NT2/D1 (cell line): ENCODE results near the gene DDC.

Experiments used
- DNase-seq: peaks from one replicate; pipeline ENCODE4 v3.0.0-alpha.2; 2011; ENCODE audit warnings: low read depth, low spot score
- H3K27me3 ChIP-seq: 2 replicates; pipeline ENCODE4 v1.6.0; 2011; ENCODE audit warnings: mild to moderate bottlenecking; ENCODE audit not compliant: insufficient read length, insufficient read depth
- H3K36me3 ChIP-seq: 2 replicates; pipeline ENCODE4 v1.6.1; 2011; ENCODE audit warnings: mild to moderate bottlenecking, low read length, mixed read lengths; ENCODE audit not compliant: insufficient read depth, insufficient read length
- H3K4me1 ChIP-seq: 2 replicates; pipeline ENCODE4 v1.5.1; 2011; ENCODE audit not compliant: insufficient read depth, insufficient read length
- H3K4me3 ChIP-seq: 2 replicates; pipeline ENCODE4 v1.5.1; 2011; ENCODE audit warnings: low read depth; ENCODE audit not compliant: insufficient read length
- H3K9ac ChIP-seq: 2 replicates; pipeline ENCODE4 v1.6.0; 2011; ENCODE audit warnings: low read depth; ENCODE audit not compliant: insufficient read length
- H3K9me3 ChIP-seq: 2 replicates; pipeline ENCODE4 v1.5.1; 2011; ENCODE audit warnings: mild to moderate bottlenecking, low read length; ENCODE audit not compliant: insufficient read depth
- SUZ12 ChIP-seq: IDR thresholded peaks from 2 replicates; pipeline ENCODE4 v1.6.1; 2011; ENCODE audit not compliant: insufficient read length, insufficient read depth; ENCODE audit errors: extremely low read depth
- YY1 ChIP-seq: IDR thresholded peaks from 2 replicates; pipeline ENCODE4 v1.6.1; 2011; ENCODE audit not compliant: insufficient read length, insufficient read depth
- ZNF274 ChIP-seq: IDR thresholded peaks from 2 replicates; pipeline ENCODE4 v1.6.1; 2011; ENCODE audit warnings: mild to moderate bottlenecking, low read depth, low read length

The DDC gene

GRCh38 chr7:50456371-50457123, 108.7 kb downstream of the DDC start:
- TF ChIP-seq SUZ12: no peak
- no peak for TF ChIP-seq ZNF274
- TF ChIP-seq YY1: no peak
- no peaks in the 10 kb centered on the region for H3K27me3 ChIP-seq
- no peaks in the 10 kb centered on the region for H3K4me1 ChIP-seq
- no peak overlapping the region for H3K9ac ChIP-seq
- H3K9me3 ChIP-seq: peaks cover 4% of the 10 kb centered on the region; the same call in 1 of the 2 replicates
- no peak for DNase-seq
- H3K4me3 ChIP-seq: no peak overlapping the region
- no peaks in the 10 kb centered on the region for H3K36me3 ChIP-seq

- Histone ChIP-seq H3K27me3 (no peaks in the 10 kb centered on the region), H3K4me1 (no peaks in the 10 kb centered on the region), H3K9ac (no peak overlapping the region), H3K9me3 (no peaks in the 10 kb centered on the region), H3K36me3 (no peaks in the 10 kb centered on the region), H3K4me3 (no peak overlapping the region)
- DNase-seq: no peak
- TF ChIP-seq SUZ12 (no peak), YY1 (no peak), ZNF274 (no peak)
Measured at GRCh38 chr7:50455658-50456057, 109.5 kb downstream of the DDC start.

- H3K36me3 ChIP-seq: no peaks in the 10 kb centered on the region
- no peaks in the 10 kb centered on the region for H3K27me3 ChIP-seq
- no peak for DNase-seq
- TF ChIP-seq ZNF274: no peak
- no peak for TF ChIP-seq SUZ12
- no peak for TF ChIP-seq YY1
- H3K9me3 ChIP-seq: no peaks in the 10 kb centered on the region
- no peak overlapping the region for H3K4me3 ChIP-seq
- no peaks in the 10 kb centered on the region for H3K4me1 ChIP-seq
- H3K9ac ChIP-seq: no peak overlapping the region
Measured at GRCh38 chr7:50454968-50455367, 110.2 kb downstream of the DDC start.

GRCh38 chr7:50450590-50451032, 114.6 kb downstream of the DDC start:
- H3K9ac ChIP-seq: peak overlapping the region; percentile 81
- no peaks in the 10 kb centered on the region for H3K27me3 ChIP-seq
- H3K4me3 ChIP-seq: peak overlapping the region; percentile 64
- no peaks in the 10 kb centered on the region for H3K4me1 ChIP-seq
- DNase-seq: no peak
- H3K9me3 ChIP-seq: no peaks in the 10 kb centered on the region
- H3K36me3 ChIP-seq: peaks cover 14% of the 10 kb centered on the region
- TF ChIP-seq YY1 (no peak), SUZ12 (no peak), ZNF274 (no peak)

GRCh38 chr7:50449881-50450589, 115.2 kb downstream of the DDC start, which contains the start of gene FIGNL1:
Gene FIGNL1, minus strand, starts transcription at chr7:50450350. Its CDS starts 3,063 bp downstream, at chr7:50447287.
- peak within 1 kb of the TSS; percentile 81 for H3K9ac ChIP-seq
- DNase-seq: peak; percentile 60
- H3K4me3 ChIP-seq: peak within 1 kb of the TSS; percentile 64

GRCh38 chr7:50449501-50449880, 115.7 kb downstream of the DDC start:
- Histone ChIP-seq H3K4me1 (no peaks in the 10 kb centered on the region), H3K27me3 (no peaks in the 10 kb centered on the region), H3K9me3 (no peaks in the 10 kb centered on the region), H3K4me3 (peak overlapping the region; percentile 64), H3K9ac (peak overlapping the region; percentile 81), H3K36me3 (peaks cover 25% of the 10 kb centered on the region)
- DNase-seq: no peak
- no peak for TF ChIP-seq SUZ12
- no peak for TF ChIP-seq ZNF274
- TF ChIP-seq YY1: no peak

More at GRCh38 chr7:50449881-50450589, 115.2 kb downstream of the DDC start, which contains the start of gene FIGNL1:
- TF ChIP-seq ZNF274: no peak
- TF ChIP-seq SUZ12: no peak
- no peak for TF ChIP-seq YY1
- Histone ChIP-seq H3K36me3 (peaks cover 20% of the 10 kb centered on the region), H3K9me3 (no peaks in the 10 kb centered on the region), H3K4me1 (no peaks in the 10 kb centered on the region), H3K27me3 (no peaks in the 10 kb centered on the region)

- no peaks in the 10 kb centered on the region for H3K9me3 ChIP-seq
- TF ChIP-seq SUZ12 (no peak), ZNF274 (no peak), YY1 (no peak)
- peaks cover 32% of the 10 kb centered on the region for H3K36me3 ChIP-seq
- no peaks in the 10 kb centered on the region for H3K27me3 ChIP-seq
- no peak overlapping the region for H3K4me3 ChIP-seq
- no peaks in the 10 kb centered on the region for H3K4me1 ChIP-seq
- H3K9ac ChIP-seq: no peak overlapping the region
- DNase-seq: no peak
Measured at GRCh38 chr7:50448823-50449222, 116.4 kb downstream of the DDC start.
